Right lung (tissue), 5 donors: Measurements from ENCODE around the gene ANOS1. TPM values are rescaled to one million over a fixed set of nuclear protein-coding genes. Genes with fewer than 3 reads are reported as not detected.

Source experiments
- DNase-seq, 2 donors: peaks; one replicate each; pipeline ENCODE4 v3.0.0-alpha.2; 2013
- polyA plus RNA-seq, 5 donors: library from polyadenylated mRNA; unstranded; fragments of 120-200 nt; gene quantifications; one replicate each; pipeline versions ENCODE4 v1.2.1 to v1.2.3, GENCODE V29; 2013; ENCODE audit warnings: inconsistent platforms in 1 of 5, low replicate concordance in 1 of 5; ENCODE audit not compliant: insufficient read length in 5 of 5, insufficient read depth in 1 of 5

ANOS1 gene
- polyA plus RNA-seq, 5 donors = 24.9 to 64.1 (median 48.3) TPM

DNA sequence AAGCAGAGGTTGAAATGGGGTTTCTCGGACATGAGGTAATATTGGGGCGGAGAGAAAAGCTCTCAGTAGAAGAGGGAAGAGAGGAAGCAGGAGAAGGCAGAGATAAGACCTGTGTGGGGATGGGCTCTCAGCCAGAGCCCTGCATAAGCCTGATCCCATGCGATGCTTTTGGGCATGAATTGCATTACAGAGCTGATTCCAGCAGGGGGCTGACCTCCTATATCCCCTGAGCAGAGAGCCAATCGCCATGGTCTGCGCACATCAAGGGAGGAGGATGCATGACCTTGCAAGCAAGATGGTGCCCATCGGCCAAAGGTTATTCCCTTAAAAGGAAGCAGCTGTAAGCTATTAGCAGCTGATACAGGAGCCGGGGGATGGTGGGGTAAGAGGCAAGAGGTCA, 7.6 kb downstream of the ANOS1 start:
- DNase-seq = no peak

DNA sequence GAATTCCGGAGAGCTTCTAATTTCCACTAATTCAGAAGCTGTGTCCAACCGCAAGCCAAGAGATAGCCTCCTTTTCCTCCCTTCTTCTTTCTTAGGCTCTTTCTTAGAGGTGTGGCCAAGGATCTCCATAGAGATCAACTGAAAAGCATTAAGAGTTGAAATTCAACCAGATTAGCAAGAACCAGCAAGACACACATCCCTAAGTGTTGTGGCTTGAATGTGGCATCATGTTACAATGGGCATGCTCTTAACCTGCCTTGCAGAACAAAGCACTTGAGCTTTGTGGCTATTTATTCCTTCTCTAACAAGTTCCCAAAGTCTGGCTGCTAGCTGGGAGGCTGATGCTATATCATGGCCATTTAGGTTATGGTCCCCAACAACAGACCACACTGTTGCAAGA, 10.4 kb downstream of the ANOS1 start:
- no peak for DNase-seq

DNA sequence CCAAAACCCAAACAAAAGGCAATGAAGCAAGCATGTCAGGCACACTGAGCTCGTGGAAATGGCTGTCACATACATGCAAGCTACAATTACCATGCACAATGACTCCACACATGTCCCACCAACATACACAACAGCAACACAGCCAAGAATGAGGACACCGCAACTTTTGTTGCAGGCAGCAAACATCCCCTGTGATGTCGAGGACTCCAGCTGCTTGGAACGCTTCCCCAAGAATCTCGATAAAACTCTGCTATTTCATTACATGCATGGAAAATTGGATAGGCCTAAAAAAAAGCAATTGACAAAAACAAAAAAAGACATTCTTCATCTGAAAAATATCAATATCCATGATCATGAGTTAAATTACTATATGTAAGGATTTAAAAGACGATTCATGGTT, 11.8 kb downstream of the ANOS1 start:
- DNase-seq = no peak

DNA sequence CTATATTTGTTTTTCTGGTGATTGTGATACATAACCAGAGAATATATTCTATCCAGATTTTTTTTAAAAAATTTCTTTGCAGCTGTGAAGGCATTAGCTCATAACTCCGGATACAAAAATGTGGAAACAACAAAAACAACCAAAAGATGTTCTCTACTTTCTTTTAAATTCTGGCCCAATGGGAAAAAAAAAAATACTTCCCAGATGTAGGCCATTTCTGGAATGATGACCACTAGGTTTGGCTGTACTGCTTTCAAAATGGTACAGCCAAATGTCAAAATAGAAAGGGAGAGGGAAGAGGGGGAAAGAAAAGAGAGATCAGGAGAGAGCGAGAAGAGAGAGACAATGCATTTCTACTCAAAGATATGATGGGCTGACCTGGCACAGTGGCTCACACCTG, 14.6 kb downstream of the ANOS1 start:
- no peak for DNase-seq

DNA sequence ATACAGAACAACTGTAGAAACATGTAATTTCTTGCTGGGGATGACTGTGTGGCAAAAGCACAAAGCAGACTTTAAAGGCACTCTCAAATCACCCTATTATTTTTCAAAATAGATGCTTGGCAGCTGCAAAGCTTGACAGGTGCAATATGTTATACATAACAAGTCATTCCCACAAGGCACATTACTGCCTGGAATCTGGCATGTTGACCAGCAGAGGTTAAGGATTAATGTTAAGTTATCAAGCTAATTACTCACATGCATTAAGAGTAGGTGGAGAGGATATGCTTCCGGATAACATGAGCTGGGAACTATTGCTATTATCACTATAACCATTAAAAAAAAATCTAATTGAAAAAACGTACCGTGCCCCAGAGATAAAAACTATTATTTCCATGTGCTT, 17.8 kb downstream of the ANOS1 start:
- peak in 1 of 2 donors; percentile 10 for DNase-seq

DNA sequence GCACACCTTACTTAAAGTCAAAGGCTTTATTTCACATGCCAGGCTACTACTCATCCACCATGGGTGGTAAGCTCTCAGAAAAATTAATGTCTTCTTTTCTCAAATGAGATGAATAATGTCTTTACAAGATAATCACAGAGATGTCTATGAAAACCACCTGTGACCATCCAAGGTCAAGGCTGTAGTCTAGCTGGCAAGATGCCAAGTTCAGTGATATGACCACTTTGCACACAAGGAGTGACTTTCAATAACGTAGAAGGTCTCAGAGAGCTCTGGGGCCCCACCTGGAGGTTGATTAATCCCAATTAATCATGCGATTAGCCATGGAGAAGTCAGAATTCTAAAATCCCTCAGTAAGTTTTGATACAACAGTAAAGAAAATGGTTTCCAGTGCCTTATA, 20.5 kb downstream of the ANOS1 start:
- no peak for DNase-seq

DNA sequence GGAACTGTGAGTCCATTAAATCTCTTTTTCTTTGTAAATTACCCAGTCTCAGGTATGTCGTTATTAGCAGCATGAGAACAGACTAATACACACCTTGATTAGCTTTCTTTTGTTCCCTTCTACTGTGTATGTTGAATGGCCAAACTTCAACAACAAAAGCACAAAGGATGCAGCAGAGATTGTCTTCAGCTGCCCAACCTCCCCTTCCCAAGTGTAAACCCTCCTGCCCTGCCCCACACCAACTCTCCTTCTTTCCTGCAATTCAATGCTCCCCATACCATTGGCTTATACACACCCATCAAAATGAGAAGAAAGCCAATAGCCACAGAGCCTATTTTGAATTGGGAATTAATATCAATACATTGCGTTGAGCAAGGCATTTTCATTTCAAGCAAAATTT, 27.8 kb downstream of the ANOS1 start:
- no peak for DNase-seq

DNA sequence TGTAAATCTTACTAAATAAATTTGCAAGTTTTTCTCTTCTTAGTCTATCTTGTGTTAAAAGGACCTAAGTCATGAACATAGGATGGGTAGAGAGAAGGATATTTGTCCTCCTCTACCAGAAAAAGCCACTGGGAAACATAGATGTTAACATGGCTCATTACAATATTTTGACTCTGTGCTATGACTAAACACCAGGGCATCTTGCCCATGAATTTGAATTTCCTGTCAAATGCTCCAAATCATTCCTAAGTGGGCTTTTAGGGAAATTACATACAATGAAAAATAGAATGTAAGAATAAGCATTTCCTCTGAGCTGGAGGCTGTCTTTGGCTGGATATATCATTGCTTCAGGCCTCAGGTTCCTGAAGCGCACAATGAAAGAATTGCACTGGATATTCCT, 39.1 kb downstream of the ANOS1 start:
- DNase-seq = no peak

DNA sequence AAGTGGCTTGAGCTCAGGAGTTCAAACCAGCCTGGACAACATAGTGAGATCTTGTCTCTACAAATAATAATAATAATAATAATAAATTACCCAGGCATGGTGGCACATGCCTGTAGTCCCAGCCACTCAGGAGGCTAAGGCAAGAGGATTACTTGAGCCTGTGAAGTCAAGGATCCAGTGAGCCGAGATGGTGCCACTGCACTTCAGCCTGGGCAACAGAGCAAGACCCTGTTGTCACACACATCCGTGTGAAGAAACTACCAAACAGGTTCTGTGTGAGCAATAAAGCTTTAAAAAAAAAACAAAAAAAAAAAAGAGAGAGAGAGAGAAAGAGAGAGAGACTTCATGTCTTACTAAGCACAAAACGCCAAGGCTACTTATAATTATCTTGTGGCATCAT, 42.5 kb downstream of the ANOS1 start:
- DNase-seq = no peak

DNA sequence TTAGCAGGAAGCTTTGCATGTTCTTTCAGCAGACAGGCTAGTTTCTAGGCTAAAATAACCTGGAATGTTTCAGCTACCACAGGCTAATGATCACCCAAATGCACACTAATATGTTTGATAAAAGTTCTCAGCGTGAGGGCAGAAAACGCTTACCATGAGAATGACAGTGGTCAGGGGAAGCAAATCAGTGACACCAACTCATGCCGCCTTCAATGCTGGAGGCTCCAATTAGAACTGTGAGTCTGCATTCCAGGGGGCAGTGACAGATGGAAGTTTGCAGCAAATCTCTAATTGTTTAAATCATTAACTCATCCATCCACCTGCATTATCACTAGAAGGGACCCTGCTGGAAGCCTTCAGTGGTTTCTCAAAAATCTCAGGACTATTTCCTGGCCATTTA, 43.2 kb downstream of the ANOS1 start:
- DNase-seq = no peak

DNA sequence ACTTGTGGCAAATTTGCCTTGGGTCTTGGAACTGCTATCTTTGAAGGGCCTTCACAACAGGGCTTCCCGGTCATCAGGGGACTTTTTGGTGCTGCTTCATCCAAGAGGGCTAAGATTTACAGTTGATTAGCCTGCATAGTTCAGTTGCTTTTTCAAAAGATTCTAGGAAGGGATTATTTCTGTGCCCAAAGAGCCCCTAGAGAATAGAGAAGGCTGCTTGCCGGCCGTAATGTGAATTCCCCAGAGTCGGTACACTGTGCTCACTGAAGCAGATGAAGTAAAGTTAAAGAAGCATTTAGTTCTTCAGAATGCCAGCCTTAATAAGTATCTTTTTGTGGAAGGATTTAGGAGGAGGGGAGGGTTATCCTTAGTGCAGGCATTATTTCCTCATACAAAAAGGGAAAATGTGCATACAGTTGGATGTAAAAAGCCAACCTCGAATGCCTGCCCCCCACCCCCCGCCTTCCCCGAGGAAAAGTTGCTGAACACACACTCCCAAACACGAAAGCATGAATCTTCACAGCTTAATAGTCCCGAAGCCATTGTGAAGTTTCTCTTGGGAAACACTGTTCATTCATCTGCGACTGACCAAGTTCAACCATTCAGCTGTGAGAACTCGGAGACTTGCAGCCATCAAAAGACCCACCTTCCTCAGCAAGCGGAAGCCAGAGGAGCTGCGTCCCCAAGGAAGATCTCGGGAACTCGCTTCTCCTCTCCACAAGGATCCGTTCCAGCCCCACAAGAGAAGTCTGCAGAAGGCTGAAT, 47.6 kb downstream of the ANOS1 start:
- DNase-seq = no peak

DNA sequence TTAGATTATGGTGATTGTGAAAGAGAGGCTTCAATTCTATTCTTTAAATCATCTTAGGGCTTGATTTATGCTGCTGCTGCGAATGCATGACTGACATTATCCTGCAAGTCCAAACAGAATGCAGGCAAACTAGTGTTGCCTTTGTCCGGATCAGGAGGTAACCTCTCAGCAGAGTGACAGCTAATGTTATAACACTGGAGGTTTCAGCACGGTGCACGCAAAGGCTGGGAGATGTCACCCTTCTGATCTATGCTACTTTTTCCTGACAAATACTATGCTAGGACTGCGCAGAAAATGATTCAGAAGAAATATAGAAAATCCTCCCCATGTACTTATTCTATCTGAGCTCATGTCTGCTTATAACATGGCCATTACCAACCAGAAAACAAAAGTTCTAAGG, 48.2 kb downstream of the ANOS1 start:
- DNase-seq = no peak

DNA sequence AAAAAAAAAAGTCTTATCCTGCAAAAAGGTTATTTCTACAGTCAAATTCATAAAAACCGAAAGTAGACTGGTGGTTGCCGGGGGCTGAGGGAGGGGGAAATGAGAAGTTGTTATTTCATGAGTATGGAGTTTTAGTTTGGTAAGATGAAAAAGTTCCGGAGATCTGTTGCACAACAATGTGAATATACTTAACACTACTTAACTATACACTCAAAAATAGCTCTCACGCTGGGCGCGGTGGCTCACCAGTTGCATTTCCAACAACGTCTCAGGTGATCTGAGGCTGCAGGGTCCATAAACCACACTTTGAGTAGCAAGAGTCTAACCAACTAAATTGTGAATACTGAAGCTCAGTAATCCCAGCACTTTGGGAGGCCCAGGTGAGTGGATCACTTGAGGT, 52.4 kb downstream of the ANOS1 start:
- DNase-seq = no peak

DNA sequence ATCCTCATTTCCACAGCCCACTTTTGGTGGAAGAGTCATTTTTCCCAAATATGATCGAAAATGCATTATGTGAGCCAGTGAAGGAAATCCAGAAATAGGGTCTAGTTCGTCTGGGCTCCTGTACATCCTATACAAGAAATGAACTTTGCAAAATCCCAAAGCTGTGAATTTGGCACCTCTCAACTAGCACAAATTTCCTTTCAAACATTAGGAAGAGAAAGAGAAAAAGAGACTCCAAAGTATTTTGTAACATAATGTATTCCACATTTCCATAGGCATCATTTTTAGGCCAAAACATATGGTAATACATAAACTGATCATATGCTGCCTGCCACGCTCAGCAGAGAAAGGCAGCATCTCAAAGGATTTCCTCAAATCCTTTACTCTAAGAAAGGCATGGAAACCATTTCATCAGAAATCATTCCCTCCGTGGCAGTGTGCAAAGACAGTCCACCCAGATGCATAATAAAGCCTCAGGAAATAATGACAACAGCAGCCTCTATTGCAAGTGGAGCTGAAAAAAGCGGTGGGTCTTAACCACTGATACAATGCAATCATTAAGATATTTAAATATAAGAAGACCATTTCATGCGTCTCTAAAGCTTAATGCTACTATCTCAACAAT, 56.8 kb downstream of the ANOS1 start:
- no peak for DNase-seq

DNA sequence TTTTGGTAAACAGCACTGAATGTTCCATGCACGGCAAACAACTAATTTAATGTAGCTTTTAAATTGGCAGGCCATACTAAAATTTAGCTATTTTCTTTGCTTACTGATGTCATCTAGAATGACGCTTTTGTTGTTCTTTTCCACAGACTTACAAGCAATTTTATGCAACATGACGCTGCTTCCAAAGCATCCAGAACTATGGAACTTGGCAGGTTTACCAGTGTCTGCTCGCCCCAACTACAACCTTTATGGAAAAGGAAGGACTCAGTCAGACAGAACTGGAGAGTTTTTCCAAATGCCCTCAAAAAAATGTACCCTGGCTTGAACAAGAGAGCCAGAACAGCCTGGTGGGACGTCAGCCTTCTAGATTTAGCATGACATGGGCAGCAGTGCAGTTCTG, 58.7 kb downstream of the ANOS1 start:
- no peak for DNase-seq

DNA sequence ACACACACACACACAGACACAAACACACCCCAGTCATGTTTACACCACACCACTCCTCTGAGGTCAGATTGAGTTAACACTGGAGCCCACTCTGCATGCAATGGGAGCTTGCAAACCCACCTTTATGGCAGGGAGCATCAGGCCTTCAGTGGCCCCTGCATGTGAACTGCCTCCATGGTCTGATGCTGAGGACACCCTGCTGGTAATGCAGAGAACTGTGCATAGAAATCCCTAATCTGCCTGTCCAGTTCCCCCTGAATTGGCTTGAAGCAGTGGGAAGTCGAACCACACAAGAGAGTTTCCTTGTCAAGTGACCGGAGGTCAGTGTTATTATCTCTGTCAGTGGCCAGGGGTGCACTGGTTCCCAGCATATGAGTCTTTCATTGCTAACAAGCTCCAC, 59.8 kb downstream of the ANOS1 start:
- no peak for DNase-seq

DNA sequence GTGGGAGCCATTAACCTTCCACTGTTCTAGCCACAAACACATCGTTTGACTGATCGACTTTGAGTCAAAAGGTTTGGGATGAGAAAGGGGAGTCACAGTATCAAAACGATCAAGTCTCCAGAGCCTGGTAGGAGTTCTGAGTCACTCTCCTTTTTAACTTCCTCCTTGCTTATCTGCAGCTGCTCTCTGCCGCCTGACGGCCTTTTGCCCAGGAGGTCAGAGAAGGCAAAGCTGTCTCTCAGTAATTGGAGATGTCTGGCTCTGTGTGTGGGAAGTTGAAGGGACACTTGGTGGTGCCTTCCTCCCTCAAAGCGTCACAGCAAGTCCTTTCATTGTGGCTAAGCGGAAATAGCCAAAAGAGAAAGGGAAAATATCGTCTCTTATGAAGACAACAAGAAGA, 63.1 kb downstream of the ANOS1 start:
- no peak for DNase-seq

DNA sequence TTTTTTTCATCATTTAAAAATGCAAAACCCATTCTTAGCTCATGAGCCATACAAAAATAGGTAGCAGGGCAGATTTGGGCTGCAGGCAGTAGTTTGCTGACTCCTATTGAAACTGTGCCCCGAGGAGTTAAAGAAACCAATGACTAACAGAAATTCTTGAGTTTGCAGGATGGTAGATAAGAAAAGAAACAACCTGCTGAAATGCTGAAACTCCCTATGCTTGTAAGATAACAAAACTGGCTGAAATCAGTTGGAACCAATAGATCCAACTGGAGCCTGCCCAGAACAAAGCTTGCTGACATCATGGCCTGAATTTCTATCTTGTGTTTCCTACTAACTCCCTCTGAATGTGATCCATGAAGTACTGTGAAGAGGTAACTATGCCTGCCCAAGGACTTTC, 68.6 kb downstream of the ANOS1 start:
- DNase-seq = no peak

DNA sequence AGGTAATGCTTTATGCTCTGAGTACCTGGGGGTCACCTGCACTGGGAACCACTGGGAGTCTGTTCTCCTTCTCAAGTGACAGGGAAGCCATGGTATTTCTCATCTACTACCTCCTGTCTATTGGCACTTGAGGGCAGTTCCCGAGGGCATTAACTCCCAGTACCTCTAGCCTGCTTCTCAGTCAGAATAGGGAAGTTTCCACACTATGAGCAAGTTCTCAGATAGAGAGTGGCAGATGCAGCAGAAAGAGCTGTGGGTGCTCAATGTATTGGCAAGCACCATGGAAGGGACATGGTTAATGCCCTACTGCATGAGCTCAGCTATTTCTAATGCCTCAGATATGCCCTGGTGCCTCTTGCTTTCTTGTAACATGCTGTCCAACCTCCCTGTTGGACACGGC, 74.1 kb downstream of the ANOS1 start:
- no peak for DNase-seq

DNA sequence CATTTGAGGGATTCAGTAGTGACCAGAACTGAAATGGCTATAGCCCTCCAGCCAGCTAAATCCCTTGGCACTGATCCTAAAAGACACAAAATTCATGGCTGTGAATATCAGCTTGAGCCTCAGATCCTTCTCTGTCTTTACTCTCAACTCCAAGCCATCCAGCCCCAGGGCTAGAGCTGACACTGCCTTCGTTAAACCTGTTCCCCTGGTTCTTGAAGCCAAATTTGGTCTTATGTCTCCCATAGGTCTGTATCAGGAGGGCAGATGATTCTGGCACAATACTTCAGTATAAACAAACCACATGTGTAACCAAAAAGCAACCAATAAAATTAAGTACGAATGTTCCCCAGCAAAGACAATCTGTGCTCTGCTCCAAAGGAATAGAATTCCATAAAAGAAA, 78.0 kb downstream of the ANOS1 start:
- no peak for DNase-seq

DNA sequence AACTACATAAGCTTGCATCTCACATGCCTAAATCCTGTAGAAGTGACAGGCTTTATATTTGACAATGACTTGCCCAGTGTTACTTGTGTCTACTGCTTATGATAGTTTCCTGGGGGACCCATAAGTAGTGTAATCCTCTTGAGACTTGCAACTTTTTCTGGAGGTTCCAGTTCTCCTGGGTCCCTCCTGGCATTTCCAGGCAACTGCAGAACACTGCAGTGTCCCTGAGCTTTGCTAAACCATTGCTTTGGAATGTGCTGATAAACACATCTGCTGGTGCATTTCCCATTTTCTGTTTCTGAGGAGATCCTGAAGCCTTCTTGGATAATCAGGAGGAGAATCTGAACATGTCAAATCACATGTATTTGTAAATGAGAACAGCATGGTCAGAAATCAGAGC, 82.0 kb downstream of the ANOS1 start:
- no peak for DNase-seq

DNA sequence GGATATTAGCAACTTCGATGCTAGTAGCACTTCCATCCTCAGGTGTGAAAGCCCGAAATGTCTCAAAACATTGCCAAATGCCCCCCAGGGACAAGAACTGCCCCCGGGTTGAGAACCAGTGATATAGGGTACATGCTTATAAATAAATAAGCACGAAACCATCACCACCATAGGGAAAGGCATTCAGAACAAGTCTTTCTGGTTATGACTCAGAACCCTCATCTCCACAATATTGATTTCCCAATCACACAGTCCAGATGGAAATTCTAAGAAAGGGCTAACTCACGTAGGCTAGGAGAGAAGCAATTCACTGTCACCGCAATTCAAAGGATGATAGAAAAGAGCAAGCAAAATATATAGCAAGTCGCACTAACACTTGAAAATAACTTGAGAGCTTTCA, 84.8 kb downstream of the ANOS1 start:
- DNase-seq = no peak

DNA sequence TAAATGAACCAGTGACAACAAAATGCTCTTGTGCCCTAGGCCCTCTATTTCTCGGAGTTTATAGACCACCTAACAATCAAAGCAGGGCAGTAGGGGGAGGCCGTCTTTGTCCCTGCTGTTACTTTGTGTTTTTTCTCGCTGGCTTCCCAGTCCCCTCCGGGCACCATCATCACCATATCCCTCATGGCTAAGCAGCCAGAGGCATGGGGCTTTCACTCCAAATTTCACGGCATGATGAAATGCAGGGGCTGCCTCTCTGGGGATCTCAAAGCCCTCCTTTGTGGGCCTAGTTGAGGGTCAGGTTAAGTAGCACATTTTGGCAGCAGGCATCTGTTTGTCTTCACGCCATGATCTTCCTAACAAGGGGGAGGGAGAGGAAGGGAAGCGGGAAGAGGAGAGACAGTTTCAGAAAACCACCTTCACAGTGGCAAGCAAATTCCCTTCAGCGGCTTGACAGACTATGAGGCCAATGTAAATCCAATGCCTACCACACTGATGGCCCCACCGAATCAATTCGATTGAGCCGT, 91.9 kb downstream of the ANOS1 start:
- DNase-seq = no peak

DNA sequence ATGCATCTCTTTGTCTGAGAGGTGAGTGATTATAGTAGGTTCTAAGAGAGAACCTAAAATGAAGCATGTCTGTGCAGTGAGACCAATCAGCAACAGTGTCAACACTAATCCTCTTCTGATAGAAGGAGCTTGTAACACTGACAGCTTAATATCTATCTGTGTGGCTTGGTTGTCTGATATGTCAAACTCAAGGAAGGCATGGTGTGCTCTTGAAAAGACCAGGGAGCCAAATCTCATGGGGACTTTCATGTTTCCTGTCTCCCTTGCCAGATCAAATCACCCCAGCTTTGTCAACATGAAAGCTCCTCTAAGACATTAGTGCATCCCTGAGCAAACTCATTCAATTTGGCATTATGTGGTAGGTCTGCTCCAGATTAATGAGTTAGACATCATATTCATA, 95.4 kb downstream of the ANOS1 start:
- DNase-seq = no peak
